ENCODE measurements around the gene RHOBTB1. TPM values are rescaled to one million over a fixed set of nuclear protein-coding genes. Genes with fewer than 3 reads are reported as not detected.
A peak's percentile ranks its signal among the peaks of the same experiment; 100 is the strongest.

Gene RHOBTB1
- total and polyA plus RNA-seq, 2 experiments from 2014 or later = 4.6 to 13.2 TPM

DNA sequence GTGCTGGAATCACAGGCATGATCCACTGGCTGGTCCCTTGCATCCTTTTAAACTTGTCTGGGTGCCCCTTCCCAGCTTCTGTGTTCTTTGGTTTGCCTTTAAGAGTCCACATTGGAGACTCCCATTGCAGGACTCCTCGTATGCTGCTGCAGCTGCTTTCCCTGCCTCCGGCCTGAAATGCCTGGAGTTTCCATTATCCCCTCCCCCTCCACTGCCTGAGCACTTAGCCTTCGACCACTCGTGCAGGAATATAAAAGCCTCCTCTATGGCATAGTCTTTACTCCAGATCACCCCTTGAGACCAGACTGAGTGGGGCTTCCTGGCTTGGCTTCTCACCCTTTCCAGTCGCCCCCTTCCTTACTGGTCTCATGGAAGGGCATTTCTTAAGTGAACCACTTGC, 80.2 kb downstream of the RHOBTB1 start:
- ATAC-seq (peak; percentile 58; the same call in 2 of the 3 replicates), DNase-seq (ENCODE audit: low spot score) (peak; percentile 42)
- Histone ChIP-seq H3F3A (replicated peaks; ENCODE audit: low read depth) (no peaks in the 10 kb centered on the region), H3K36me3 (ENCODE audit: insufficient read depth) (no peaks in the 10 kb centered on the region), H3K4me1 (ENCODE audit: insufficient read depth) (0 out of 2 replicates have a peak, but pooled peaks cover 3% of the 10 kb centered on the region), H3K79me2 (replicated peaks; ENCODE audit: insufficient read depth) (no peaks in the 10 kb centered on the region), H3K27ac (ENCODE audit: low read depth) (no peak overlapping the region), H4K20me1 (replicated peaks; ENCODE audit: insufficient read depth) (no peaks in the 10 kb centered on the region), H3K4me3 (no peak overlapping the region), H3K9me2 (ENCODE audit: insufficient read depth) (0 out of 2 replicates have a peak, but pooled peaks cover 3% of the 10 kb centered on the region), H3K27me3 (ENCODE audit: insufficient read depth) (no peaks in the 10 kb centered on the region), H3K4me2 (no peak overlapping the region), H2AFZ (0 out of 2 replicates have a peak overlapping the region, but pooled peaks have one; percentile 29)
- no peaks in the 10 kb centered on the region for H3K9me3 Mint-ChIP-seq
- H3K4me1 Mint-ChIP-seq = peaks cover 4% of the 10 kb centered on the region; the same call in 2 of the 3 replicates
- H3K36me3 Mint-ChIP-seq (ENCODE audit: low read depth) = no peaks in the 10 kb centered on the region
- H3K27ac Mint-ChIP-seq = no peak overlapping the region; the same call in 1 of the 2 replicates
- H3K27me3 Mint-ChIP-seq (ENCODE audit: insufficient read depth, low read depth, poor library complexity) = peaks cover 3% of the 10 kb centered on the region
- TF ChIP-seq, protein P1, sequence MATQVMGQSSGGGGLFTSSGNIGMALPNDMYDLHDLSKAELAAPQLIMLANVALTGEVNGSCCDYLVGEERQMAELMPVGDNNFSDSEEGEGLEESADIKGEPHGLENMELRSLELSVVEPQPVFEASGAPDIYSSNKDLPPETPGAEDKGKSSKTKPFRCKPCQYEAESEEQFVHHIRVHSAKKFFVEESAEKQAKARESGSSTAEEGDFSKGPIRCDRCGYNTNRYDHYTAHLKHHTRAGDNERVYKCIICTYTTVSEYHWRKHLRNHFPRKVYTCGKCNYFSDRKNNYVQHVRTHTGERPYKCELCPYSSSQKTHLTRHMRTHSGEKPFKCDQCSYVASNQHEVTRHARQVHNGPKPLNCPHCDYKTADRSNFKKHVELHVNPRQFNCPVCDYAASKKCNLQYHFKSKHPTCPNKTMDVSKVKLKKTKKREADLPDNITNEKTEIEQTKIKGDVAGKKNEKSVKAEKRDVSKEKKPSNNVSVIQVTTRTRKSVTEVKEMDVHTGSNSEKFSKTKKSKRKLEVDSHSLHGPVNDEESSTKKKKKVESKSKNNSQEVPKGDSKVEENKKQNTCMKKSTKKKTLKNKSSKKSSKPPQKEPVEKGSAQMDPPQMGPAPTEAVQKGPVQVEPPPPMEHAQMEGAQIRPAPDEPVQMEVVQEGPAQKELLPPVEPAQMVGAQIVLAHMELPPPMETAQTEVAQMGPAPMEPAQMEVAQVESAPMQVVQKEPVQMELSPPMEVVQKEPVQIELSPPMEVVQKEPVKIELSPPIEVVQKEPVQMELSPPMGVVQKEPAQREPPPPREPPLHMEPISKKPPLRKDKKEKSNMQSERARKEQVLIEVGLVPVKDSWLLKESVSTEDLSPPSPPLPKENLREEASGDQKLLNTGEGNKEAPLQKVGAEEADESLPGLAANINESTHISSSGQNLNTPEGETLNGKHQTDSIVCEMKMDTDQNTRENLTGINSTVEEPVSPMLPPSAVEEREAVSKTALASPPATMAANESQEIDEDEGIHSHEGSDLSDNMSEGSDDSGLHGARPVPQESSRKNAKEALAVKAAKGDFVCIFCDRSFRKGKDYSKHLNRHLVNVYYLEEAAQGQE (IDR thresholded peaks at IDR 0.05; ENCODE audit: unreplicated experiment) = no peak
- TF ChIP-seq, protein P2, sequence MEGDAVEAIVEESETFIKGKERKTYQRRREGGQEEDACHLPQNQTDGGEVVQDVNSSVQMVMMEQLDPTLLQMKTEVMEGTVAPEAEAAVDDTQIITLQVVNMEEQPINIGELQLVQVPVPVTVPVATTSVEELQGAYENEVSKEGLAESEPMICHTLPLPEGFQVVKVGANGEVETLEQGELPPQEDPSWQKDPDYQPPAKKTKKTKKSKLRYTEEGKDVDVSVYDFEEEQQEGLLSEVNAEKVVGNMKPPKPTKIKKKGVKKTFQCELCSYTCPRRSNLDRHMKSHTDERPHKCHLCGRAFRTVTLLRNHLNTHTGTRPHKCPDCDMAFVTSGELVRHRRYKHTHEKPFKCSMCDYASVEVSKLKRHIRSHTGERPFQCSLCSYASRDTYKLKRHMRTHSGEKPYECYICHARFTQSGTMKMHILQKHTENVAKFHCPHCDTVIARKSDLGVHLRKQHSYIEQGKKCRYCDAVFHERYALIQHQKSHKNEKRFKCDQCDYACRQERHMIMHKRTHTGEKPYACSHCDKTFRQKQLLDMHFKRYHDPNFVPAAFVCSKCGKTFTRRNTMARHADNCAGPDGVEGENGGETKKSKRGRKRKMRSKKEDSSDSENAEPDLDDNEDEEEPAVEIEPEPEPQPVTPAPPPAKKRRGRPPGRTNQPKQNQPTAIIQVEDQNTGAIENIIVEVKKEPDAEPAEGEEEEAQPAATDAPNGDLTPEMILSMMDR (conservative IDR thresholded peaks at IDR 0.05; ENCODE audit: low read depth in 2 of 2) = no peak
- TF ChIP-seq EZH2phosphoT487 (IDR thresholded peaks at IDR 0.05; ENCODE audit: unreplicated experiment) = no peak
- TF ChIP-seq, protein P3, sequence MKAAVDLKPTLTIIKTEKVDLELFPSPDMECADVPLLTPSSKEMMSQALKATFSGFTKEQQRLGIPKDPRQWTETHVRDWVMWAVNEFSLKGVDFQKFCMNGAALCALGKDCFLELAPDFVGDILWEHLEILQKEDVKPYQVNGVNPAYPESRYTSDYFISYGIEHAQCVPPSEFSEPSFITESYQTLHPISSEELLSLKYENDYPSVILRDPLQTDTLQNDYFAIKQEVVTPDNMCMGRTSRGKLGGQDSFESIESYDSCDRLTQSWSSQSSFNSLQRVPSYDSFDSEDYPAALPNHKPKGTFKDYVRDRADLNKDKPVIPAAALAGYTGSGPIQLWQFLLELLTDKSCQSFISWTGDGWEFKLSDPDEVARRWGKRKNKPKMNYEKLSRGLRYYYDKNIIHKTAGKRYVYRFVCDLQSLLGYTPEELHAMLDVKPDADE (IDR thresholded peaks at IDR 0.05) = no peak
- TF ChIP-seq ZNF114 (CRISPR knock-in tag; IDR thresholded peaks at IDR 0.05) = no peak
- TF ChIP-seq, protein P4, sequence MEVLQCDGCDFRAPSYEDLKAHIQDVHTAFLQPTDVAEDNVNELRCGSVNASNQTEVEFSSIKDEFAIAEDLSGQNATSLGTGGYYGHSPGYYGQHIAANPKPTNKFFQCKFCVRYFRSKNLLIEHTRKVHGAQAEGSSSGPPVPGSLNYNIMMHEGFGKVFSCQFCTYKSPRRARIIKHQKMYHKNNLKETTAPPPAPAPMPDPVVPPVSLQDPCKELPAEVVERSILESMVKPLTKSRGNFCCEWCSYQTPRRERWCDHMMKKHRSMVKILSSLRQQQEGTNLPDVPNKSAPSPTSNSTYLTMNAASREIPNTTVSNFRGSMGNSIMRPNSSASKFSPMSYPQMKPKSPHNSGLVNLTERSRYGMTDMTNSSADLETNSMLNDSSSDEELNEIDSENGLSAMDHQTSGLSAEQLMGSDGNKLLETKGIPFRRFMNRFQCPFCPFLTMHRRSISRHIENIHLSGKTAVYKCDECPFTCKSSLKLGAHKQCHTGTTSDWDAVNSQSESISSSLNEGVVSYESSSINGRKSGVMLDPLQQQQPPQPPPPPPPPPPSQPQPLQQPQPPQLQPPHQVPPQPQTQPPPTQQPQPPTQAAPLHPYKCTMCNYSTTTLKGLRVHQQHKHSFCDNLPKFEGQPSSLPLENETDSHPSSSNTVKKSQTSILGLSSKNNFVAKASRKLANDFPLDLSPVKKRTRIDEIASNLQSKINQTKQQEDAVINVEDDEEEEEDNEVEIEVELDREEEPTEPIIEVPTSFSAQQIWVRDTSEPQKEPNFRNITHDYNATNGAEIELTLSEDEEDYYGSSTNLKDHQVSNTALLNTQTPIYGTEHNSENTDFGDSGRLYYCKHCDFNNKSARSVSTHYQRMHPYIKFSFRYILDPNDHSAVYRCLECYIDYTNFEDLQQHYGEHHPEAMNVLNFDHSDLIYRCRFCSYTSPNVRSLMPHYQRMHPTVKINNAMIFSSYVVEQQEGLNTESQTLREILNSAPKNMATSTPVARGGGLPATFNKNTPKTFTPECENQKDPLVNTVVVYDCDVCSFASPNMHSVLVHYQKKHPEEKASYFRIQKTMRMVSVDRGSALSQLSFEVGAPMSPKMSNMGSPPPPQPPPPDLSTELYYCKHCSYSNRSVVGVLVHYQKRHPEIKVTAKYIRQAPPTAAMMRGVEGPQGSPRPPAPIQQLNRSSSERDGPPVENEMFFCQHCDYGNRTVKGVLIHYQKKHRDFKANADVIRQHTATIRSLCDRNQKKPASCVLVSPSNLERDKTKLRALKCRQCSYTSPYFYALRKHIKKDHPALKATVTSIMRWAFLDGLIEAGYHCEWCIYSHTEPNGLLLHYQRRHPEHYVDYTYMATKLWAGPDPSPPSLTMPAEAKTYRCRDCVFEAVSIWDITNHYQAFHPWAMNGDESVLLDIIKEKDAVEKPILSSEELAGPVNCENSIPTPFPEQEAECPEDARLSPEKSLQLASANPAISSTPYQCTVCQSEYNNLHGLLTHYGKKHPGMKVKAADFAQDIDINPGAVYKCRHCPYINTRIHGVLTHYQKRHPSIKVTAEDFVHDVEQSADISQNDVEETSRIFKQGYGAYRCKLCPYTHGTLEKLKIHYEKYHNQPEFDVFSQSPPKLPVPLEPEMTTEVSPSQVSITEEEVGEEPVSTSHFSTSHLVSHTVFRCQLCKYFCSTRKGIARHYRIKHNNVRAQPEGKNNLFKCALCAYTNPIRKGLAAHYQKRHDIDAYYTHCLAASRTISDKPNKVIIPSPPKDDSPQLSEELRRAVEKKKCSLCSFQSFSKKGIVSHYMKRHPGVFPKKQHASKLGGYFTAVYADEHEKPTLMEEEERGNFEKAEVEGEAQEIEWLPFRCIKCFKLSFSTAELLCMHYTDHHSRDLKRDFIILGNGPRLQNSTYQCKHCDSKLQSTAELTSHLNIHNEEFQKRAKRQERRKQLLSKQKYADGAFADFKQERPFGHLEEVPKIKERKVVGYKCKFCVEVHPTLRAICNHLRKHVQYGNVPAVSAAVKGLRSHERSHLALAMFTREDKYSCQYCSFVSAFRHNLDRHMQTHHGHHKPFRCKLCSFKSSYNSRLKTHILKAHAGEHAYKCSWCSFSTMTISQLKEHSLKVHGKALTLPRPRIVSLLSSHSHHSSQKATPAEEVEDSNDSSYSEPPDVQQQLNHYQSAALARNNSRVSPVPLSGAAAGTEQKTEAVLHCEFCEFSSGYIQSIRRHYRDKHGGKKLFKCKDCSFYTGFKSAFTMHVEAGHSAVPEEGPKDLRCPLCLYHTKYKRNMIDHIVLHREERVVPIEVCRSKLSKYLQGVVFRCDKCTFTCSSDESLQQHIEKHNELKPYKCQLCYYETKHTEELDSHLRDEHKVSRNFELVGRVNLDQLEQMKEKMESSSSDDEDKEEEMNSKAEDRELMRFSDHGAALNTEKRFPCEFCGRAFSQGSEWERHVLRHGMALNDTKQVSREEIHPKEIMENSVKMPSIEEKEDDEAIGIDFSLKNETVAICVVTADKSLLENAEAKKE (CRISPR knock-in tag; IDR thresholded peaks at IDR 0.05) = no peak
- TF ChIP-seq STAT1 (IDR thresholded peaks at IDR 0.05; ENCODE audit: unreplicated experiment) = no peak
- no peak for TF ChIP-seq CREB1 (CRISPR knock-in tag; IDR thresholded peaks at IDR 0.05; ENCODE audit: low read depth)
- TF ChIP-seq NANOG (IDR thresholded peaks at IDR 0.05; ENCODE audit: borderline replicate concordance) = no peak
- TF ChIP-seq JUNB (IDR thresholded peaks at IDR 0.05; ENCODE audit: unreplicated experiment) = no peak
- no peak for TF ChIP-seq ZNF331 (CRISPR knock-in tag; IDR thresholded peaks at IDR 0.05; ENCODE audit: low read depth)
- TF ChIP-seq EZH2 (IDR thresholded peaks at IDR 0.05; ENCODE audit: low read depth, unreplicated experiment) = no peak
- TF ChIP-seq POLR2AphosphoS5 (IDR thresholded peaks at IDR 0.05; ENCODE audit: low read depth) = no peak
- H3K4me3 Mint-ChIP-seq = no peak overlapping the region

Measured in GM23338 (cell line).